T-cell (primary cell): Measurements from ENCODE around the gene LRP1. TPM values are rescaled to one million over a fixed set of nuclear protein-coding genes. Genes with fewer than 3 reads are reported as not detected.

Experiments used
- ATAC-seq, 4 experiments: fragments of 200-7000 bp in 3 of 4; fragments of 150-1000 bp in 1 of 4; cut with Tn5 transposase; replicated peaks in 1 of 4; 1 replicate in 3 of 4; 2 replicates in 1 of 4; pipeline ENCODE4 v1.10.0; 2021; ENCODE audit warnings: moderate library complexity in 3 of 4, mild to moderate bottlenecking in 2 of 4, moderate number of reproducible peaks in 1 of 4
- CTCF ChIA-PET, 2 donors: fragments of 300-600 bp; sonication (Branson Sonifier 250); formaldehyde crosslinking; loops; one replicate each; lab custom pipeline; 2022; ENCODE audit warnings: antibody characterized with exemption in 2 of 2; lab: Charles Lee
- POLR2A ChIA-PET, 2 donors: fragments of 300-600 bp; sonication (Branson Sonifier 250); formaldehyde crosslinking; loops; one replicate each; lab custom pipeline; 2022; ENCODE audit warnings: antibody characterized with exemption in 2 of 2; lab: Charles Lee
- DNase-seq, 35 experiments: peaks; one replicate each; pipeline versions ENCODE4 v3.0.0 to v3.0.0-alpha.2; 2013 to 2023
- H3K27ac ChIP-seq: one replicate; pipeline ENCODE4 v1.5.1; 2013; ENCODE audit warnings: low read length
- H3K27me3 ChIP-seq, 2 experiments: replicated peaks in 1 of 2; 1 replicate in 1 of 2; 2 replicates in 1 of 2; pipeline versions ENCODE4 v1.6.1 to v1.7.0; 2013; ENCODE audit warnings: low read length in 1 of 2, mixed read lengths in 1 of 2; ENCODE audit not compliant: control insufficient read depth in 2 of 2, insufficient read depth in 2 of 2; ENCODE audit errors: extremely low read depth in 1 of 2
- H3K36me3 ChIP-seq, 2 donors: 1 replicate in 1 of 2; 2 replicates in 1 of 2; pipeline versions ENCODE4 v1.6.1 to v1.7.0; 2013; ENCODE audit warnings: low read length in 1 of 2; ENCODE audit not compliant: control insufficient read depth in 2 of 2, insufficient read depth in 1 of 2; ENCODE audit errors: extremely low read depth in 1 of 2
- H3K4me1 ChIP-seq, 2 experiments: 1 replicate in 1 of 2; 2 replicates in 1 of 2; pipeline versions ENCODE4 v1.6.1 to v1.7.0; 2013; ENCODE audit warnings: low read length in 2 of 2, mixed read lengths in 1 of 2; ENCODE audit not compliant: insufficient read depth in 2 of 2, control insufficient read depth in 1 of 2; ENCODE audit errors: extremely low read depth in 1 of 2
- H3K4me3 ChIP-seq, 2 donors: 1 replicate in 1 of 2; 2 replicates in 1 of 2; pipeline versions ENCODE4 v1.5.1 to v1.7.0; 2013; ENCODE audit warnings: mild to moderate bottlenecking in 2 of 2, low read length in 1 of 2, moderate library complexity in 1 of 2; ENCODE audit not compliant: control insufficient read depth in 1 of 2; ENCODE audit errors: extremely low read depth in 1 of 2
- H3K9me3 ChIP-seq: 2 replicates; pipeline ENCODE4 v1.7.0; 2013
- H3K27ac Mint-ChIP-seq, 2 donors: one replicate each; pipeline ENCODE4 v1.8.0; 2020 to 2021; ENCODE audit warnings: mild to moderate bottlenecking in 2 of 2, mixed read lengths in 2 of 2
- H3K27me3 Mint-ChIP-seq, 2 donors: one replicate each; pipeline ENCODE4 v1.8.0; 2021 to 2022; ENCODE audit warnings: mixed read lengths in 2 of 2
- H3K36me3 Mint-ChIP-seq: one replicate; pipeline ENCODE4 v1.8.0; 2021; ENCODE audit warnings: mixed read lengths
- H3K4me1 Mint-ChIP-seq, 3 donors: one replicate each; pipeline ENCODE4 v1.8.0; 2020 to 2022; ENCODE audit warnings: mixed read lengths in 3 of 3, mild to moderate bottlenecking in 1 of 3
- H3K4me3 Mint-ChIP-seq, 3 donors: one replicate each; pipeline ENCODE4 v1.8.0; 2020 to 2022; ENCODE audit warnings: mild to moderate bottlenecking in 3 of 3, mixed read lengths in 3 of 3, moderate library complexity in 3 of 3
- H3K9me3 Mint-ChIP-seq, 3 donors: one replicate each; pipeline ENCODE4 v1.8.0; 2020 to 2022; ENCODE audit warnings: mixed read lengths in 3 of 3
- WGBS: methylation state at CpG from one replicate; pipeline ENCODE4 v1.1.5; 2013; ENCODE audit warnings: missing lambda C conversion rate; ENCODE audit not compliant: insufficient coverage; 5-methylcytosine and 5-hydroxymethylcytosine counted together
- total RNA-seq, 35 experiments: library from RNA in 6 of 35; stranded (reverse) in 6 of 35; fragments of 120-200 nt in 1 of 35; gene quantifications; one replicate each; pipeline versions ENCODE4 v1.2.1 to v1.2.4 and lab custom pipeline; 2013 to 2026

The LRP1 gene
- 1 to 10 TPM; 5.9 to 8.1 (median 7.7) TPM for total RNA-seq
- 4.3 TPM for total RNA-seq (2013)
- total RNA-seq (lab: John Stamatoyannopoulos, UW), result 1.8 to 103 (median 14.0) reads per million in 29 experiments

GRCh38 chr12:57127726-57128518 lies at the start of gene LRP1:
LRP1 (plus strand) TSS chr12:57128483; CDS start chr12:57128965, 482 bp downstream.
- H3K4me1 ChIP-seq, result peaks cover 3 to 23% of the 10 kb centered on the region in 2 experiments
- ChIA-PET CTCF (interaction anchor here (0.5 to 1.9 kb wide), 14 partner anchors 15 to 860 kb away, joined by 3 to 11 read pairs (median 4); partner anchors contain the start of genes NEMP1 (in 1 of the 2) and STAT6 (in 1 of the 2)), POLR2A (interaction anchor here (0.6 to 0.8 kb wide), 5 partner anchors 16 to 1417 kb away, joined by 3 to 7 read pairs (median 4); partner anchors contain the start of gene STAT6 (in 1 of the 2))
- no peaks in the 10 kb centered on the region for H3K9me3 ChIP-seq
- DNase-seq (peak; percentile 46 to 89 (median 71)), ATAC-seq (peak; percentile 67 to 72 (median 72))
- Mint-ChIP-seq H3K36me3 (no peaks in the 10 kb centered on the region), H3K9me3 (no peaks in the 10 kb centered on the region), H3K4me3 (peak within 1 kb of the TSS; percentile 85 to 89 (median 88)), H3K4me1 (peaks cover 8 to 18% (median 15%) of the 10 kb centered on the region in 3 donors), H3K27me3 (peaks cover 0 to 3% of the 10 kb centered on the region in 2 donors), H3K27ac (peak within 1 kb of the TSS; percentile 19 to 73)
- H3K36me3 ChIP-seq, result no peaks in the 10 kb centered on the region
- 1% methylated on average over 32 of the region's 57 CpGs for WGBS
- peak within 1 kb of the TSS; percentile 43 for H3K27ac ChIP-seq
- peaks cover 2 to 23% of the 10 kb centered on the region in 2 experiments for H3K27me3 ChIP-seq
- peak within 1 kb of the TSS; percentile 91 to 93 for H3K4me3 ChIP-seq

GRCh38 chr12:57078519-57079404 lies 49.5 kb upstream of the LRP1 start, which contains the start of gene NEMP1:
NEMP1 (minus strand) TSS chr12:57078791; CDS start chr12:57078745, 46 bp downstream.
- WGBS, result 0% methylated on average over 24 of the region's 39 CpGs
- peak; percentile 94 to 98 (median 96) for ATAC-seq
- peak within 1 kb of the TSS; percentile 73 to 82 for H3K4me3 ChIP-seq
- H3K4me3 Mint-ChIP-seq, result peak within 1 kb of the TSS; percentile 93 to 100 (median 97)
- peak within 1 kb of the TSS; percentile 59 for H3K27ac ChIP-seq
- H3K4me1 Mint-ChIP-seq, result peaks cover 19 to 32% (median 22%) of the 10 kb centered on the region in 3 donors
- H3K36me3 ChIP-seq, result no peaks in the 10 kb centered on the region
- H3K27me3 Mint-ChIP-seq, result no peaks in the 10 kb centered on the region
- H3K36me3 Mint-ChIP-seq, result no peaks in the 10 kb centered on the region
- H3K4me1 ChIP-seq, result peaks cover 9 to 21% of the 10 kb centered on the region in 2 experiments
- H3K27me3 ChIP-seq, result no peaks in the 10 kb centered on the region
- ChIA-PET POLR2A (interaction anchor here (0.6 to 1.5 kb wide), 7 partner anchors 9 to 433 kb away, joined by 3 to 11 read pairs (median 5); partner anchors contain the start of genes STAT6 (in 2 of the 2) and ATP5F1B (in 1 of the 2)), CTCF (interaction anchor here (0.5 to 2.1 kb wide), 18 partner anchors 9 to 1249 kb away, joined by 3 to 52 read pairs (median 4); partner anchors contain the start of genes DNAJC14 (in 1 of the 2), LRP1 (in 1 of the 2), NAB2 (in 1 of the 2) and STAT6 (in 1 of the 2))
- H3K9me3 ChIP-seq, result no peaks in the 10 kb centered on the region
- H3K9me3 Mint-ChIP-seq, result no peaks in the 10 kb centered on the region
- DNase-seq, result peak; percentile 78 to 100 (median 96)
- H3K27ac Mint-ChIP-seq, result peak within 1 kb of the TSS; percentile 94

GRCh38 chr12:57079821-57080220 lies 48.5 kb upstream of the LRP1 start:
- Mint-ChIP-seq H3K4me1 (peaks cover 19 to 34% (median 22%) of the 10 kb centered on the region in 3 donors), H3K4me3 (no peak overlapping the region), H3K36me3 (no peaks in the 10 kb centered on the region), H3K9me3 (no peaks in the 10 kb centered on the region), H3K27ac (peak overlapping the region; percentile 92 to 94), H3K27me3 (no peaks in the 10 kb centered on the region)
- DNase-seq (no peak), ATAC-seq (no peak)
- ChIA-PET POLR2A (interaction anchor here (0.7 to 1.5 kb wide), 5 partner anchors 8 to 434 kb away, joined by 3 to 11 read pairs (median 5); partner anchors contain the start of genes ATP5F1B (in 1 of the 2) and STAT6 (in 1 of the 2)), CTCF (interaction anchor here in 1 of 2 donors (0.7 to 2.1 kb wide), 10 partner anchors 9 to 443 kb away, joined by 3 to 52 read pairs (median 5); partner anchors contain the start of genes NAB2 and STAT6)
- Histone ChIP-seq H3K27me3 (no peaks in the 10 kb centered on the region), H3K4me3 (no peak overlapping the region), H3K27ac (peak overlapping the region; percentile 53), H3K9me3 (no peaks in the 10 kb centered on the region), H3K36me3 (no peaks in the 10 kb centered on the region), H3K4me1 (peaks cover 9 to 21% of the 10 kb centered on the region in 2 experiments)
- WGBS, result no CpG with 5 or more reads among the region's 1 CpG

GRCh38 chr12:57080855-57081254 lies 47.4 kb upstream of the LRP1 start:
- DNase-seq, result no peak
- H3K36me3 ChIP-seq, result no peaks in the 10 kb centered on the region
- Mint-ChIP-seq H3K4me3 (no peak overlapping the region), H3K27ac (peak overlapping the region in 1 of 2 donors; percentile 52), H3K27me3 (no peaks in the 10 kb centered on the region), H3K4me1 (peaks cover 27 to 43% (median 31%) of the 10 kb centered on the region in 3 donors), H3K36me3 (no peaks in the 10 kb centered on the region), H3K9me3 (no peaks in the 10 kb centered on the region)
- ChIA-PET CTCF (interaction anchor here (0.6 to 0.8 kb wide), 4 partner anchors 11 to 472 kb away, joined by 3 to 6 read pairs (median 4); no protein-coding TSS in a partner anchor), POLR2A (no interaction called here)
- no peak overlapping the region for H3K4me3 ChIP-seq
- ATAC-seq, result no peak
- H3K27me3 ChIP-seq, result no peaks in the 10 kb centered on the region
- peaks cover 13 to 24% of the 10 kb centered on the region in 2 experiments for H3K4me1 ChIP-seq
- no CpG with 5 or more reads among the region's 1 CpG for WGBS
- no peaks in the 10 kb centered on the region for H3K9me3 ChIP-seq
- no peak overlapping the region for H3K27ac ChIP-seq

GRCh38 chr12:57085999-57086492 lies 42.2 kb upstream of the LRP1 start:
- Histone ChIP-seq H3K27ac (peak overlapping the region; percentile 95), H3K4me3 (peak overlapping the region; percentile 95 to 97), H3K4me1 (peaks cover 16 to 41% of the 10 kb centered on the region in 2 experiments), H3K27me3 (no peaks in the 10 kb centered on the region), H3K36me3 (no peaks in the 10 kb centered on the region), H3K9me3 (no peaks in the 10 kb centered on the region)
- DNase-seq (peak in 1 of 35 experiments; percentile 40), ATAC-seq (no peak)
- ChIA-PET CTCF (interaction anchor here in 1 of 2 donors (1.1 to 2.3 kb wide), 2 partner anchors 21 to 26 kb away, joined by 3 to 15 read pairs; partner anchors contain the start of gene STAT6), POLR2A (no interaction called here)
- Mint-ChIP-seq H3K9me3 (no peaks in the 10 kb centered on the region), H3K36me3 (no peaks in the 10 kb centered on the region), H3K4me3 (peak overlapping the region; percentile 85 to 87 (median 85)), H3K27ac (peak overlapping the region; percentile 94 to 97), H3K4me1 (peaks cover 34 to 43% (median 41%) of the 10 kb centered on the region in 3 donors), H3K27me3 (no peaks in the 10 kb centered on the region)
- 0% methylated on average over 1 of the region's 12 CpGs for WGBS
